HL-60 (cell line): ENCODE data around the gene KATNAL1.

ENCODE experiments used
- POLR2AphosphoS5 ChIP-seq: IDR thresholded peaks from 2 replicates; pipeline ENCODE4 v1.6.1; 2012; ENCODE audit warnings: low read depth
- SPI1 ChIP-seq: IDR thresholded peaks from 2 replicates; pipeline ENCODE4 v1.6.1; 2012; ENCODE audit warnings: low read depth, mild to moderate bottlenecking, borderline replicate concordance
- TF ChIP-seq, protein P1 (sequence below): IDR thresholded peaks from one replicate; pipeline ENCODE4 v1.5.1; 2011; ENCODE audit warnings: low read length, control low read depth, inconsistent platforms; ENCODE audit not compliant: insufficient read depth

DNA sequence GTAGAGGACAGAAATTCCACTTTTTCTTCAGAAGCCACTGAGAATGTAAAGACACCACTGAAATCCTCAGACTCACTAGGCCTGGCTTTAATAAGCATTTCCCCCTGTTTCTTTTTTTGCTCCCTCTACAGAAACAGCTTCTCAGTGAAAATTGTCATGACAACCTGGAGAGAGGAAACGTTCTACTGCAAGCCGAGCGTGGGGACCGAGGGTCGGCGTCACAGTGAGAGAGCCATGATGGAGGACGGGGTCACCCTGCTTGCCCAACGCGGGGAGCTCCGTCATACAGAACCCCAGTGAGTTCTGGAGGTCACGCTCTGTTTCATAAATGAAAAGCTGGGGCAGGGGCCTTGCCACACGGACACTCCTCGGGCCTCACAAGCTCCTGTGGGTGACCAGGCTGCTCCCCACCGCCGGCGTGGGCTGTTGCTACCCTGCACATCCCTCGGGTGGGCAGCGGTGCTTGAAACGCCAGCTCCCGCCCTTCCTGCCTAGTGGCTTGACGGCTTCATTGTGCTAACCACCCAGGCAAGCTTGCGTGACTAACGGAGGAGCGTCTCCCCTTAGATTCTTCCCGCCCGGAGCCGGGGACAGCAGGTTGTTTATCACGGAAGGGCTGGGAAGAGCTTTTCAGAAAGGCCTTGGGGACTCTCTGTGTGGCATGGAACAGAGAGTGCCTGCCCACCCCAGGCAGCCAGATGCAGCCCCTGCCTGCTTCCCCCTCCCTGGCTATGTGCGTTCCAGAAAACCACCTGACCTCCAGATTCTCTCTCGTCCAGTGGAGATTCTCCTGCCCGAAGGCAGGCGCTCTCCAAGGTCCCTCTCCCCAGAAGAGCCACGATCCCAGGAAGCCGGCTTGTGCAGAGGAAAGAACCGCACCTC, 153.6 kb downstream of the KATNAL1 start:
- TF ChIP-seq, protein P1, sequence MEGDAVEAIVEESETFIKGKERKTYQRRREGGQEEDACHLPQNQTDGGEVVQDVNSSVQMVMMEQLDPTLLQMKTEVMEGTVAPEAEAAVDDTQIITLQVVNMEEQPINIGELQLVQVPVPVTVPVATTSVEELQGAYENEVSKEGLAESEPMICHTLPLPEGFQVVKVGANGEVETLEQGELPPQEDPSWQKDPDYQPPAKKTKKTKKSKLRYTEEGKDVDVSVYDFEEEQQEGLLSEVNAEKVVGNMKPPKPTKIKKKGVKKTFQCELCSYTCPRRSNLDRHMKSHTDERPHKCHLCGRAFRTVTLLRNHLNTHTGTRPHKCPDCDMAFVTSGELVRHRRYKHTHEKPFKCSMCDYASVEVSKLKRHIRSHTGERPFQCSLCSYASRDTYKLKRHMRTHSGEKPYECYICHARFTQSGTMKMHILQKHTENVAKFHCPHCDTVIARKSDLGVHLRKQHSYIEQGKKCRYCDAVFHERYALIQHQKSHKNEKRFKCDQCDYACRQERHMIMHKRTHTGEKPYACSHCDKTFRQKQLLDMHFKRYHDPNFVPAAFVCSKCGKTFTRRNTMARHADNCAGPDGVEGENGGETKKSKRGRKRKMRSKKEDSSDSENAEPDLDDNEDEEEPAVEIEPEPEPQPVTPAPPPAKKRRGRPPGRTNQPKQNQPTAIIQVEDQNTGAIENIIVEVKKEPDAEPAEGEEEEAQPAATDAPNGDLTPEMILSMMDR: no peak
- TF ChIP-seq SPI1: no peak
- no peak for TF ChIP-seq POLR2AphosphoS5
